GM19324 (cell line): ENCODE data around the gene GCGR.

Experiments used
- ATAC-seq: cut with Tn5 transposase; IDR thresholded peaks from one replicate; pipeline ENCODE4 v1.9.1; 2021; ENCODE audit warnings: mild to moderate bottlenecking, moderate library complexity; ENCODE audit not compliant: unreplicated experiment, low FRiP score

The GCGR gene

GRCh38 chr17:81845881-81846742, 42.2 kb downstream of the GCGR start:
- no peak for ATAC-seq

GRCh38 chr17:81846743-81847689, 43.1 kb downstream of the GCGR start:
- ATAC-seq: no peak

- no peak for ATAC-seq
These were observed 45.5 kb downstream of the GCGR start for GRCh38 chr17:81849457-81849856.

- ATAC-seq: no peak
These were observed 47.5 kb downstream of the GCGR start for GRCh38 chr17:81851423-81851822.

- ATAC-seq: no peak
These were observed 48.3 kb downstream of the GCGR start for GRCh38 chr17:81852237-81852636.

- no peak for ATAC-seq
These were observed 51.2 kb downstream of the GCGR start for GRCh38 chr17:81854974-81855774.

GRCh38 chr17:81858170-81858966, 54.4 kb downstream of the GCGR start:
- no peak for ATAC-seq

- ATAC-seq: no peak
These were observed 55.3 kb downstream of the GCGR start for GRCh38 chr17:81858967-81859905.

- peak; percentile 86 for ATAC-seq
These were observed 56.2 kb downstream of the GCGR start, which contains the start of gene P4HB for GRCh38 chr17:81859906-81860755. TSS of gene P4HB (minus strand) at chr17:81860535. CDS start at chr17:81860471, 64 bp downstream.

GRCh38 chr17:81860756-81861568, 57.0 kb downstream of the GCGR start:
- peak; percentile 84 for ATAC-seq

- no peak for ATAC-seq
These were observed 59.2 kb downstream of the GCGR start for GRCh38 chr17:81863123-81863675.
